Measurements from ENCODE around the gene GADL1.

The GADL1 gene

DNA sequence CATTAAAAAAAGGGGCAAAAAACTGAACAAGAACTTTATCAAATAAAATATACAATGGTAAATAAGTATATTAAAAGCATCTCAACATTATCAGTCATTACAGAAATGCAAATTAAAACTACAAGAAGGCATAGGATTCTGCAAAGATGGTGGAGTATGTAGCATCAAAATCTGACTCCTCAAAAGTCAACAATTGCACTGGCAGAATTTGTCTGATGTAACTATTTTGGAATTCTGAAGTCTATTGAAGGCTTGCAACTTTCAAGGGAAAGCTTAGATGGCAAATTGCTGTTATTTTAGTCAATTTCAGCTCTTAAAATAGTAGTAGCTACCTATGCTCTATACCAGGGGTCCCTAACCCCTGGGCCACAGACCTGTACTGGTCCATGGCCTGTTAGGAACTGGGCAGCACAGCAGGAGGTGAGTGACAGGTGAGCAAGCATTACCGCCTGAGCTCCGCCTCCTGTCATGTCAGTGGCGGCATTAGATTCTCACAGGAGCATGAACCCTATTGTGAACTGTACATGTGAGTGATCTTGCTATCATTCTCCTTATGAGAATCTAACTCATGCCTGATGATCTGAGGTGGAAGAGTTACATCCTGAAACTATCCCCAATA, 180.5 kb downstream of the GADL1 start:
- DNase-seq, result no peak

DNA sequence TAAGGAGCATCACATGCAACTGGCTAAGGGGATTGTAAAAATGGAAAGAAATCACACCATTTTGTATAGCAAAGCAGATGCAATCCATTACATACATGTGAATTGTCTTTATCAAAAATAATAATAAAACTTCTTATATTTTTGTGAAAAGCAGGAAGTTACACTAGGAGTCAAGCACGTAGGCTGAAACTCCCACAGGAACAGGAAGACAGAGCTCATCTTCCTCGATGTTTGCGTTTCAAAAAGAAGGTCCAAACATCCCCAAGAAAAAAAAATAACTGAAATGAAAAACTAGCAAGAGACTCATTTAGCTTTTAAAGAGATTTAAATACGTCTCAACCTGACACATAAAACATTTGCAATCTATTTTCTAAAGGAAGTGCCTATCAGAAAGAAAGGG, 181.5 kb downstream of the GADL1 start:
- DNase-seq, result no peak

DNA sequence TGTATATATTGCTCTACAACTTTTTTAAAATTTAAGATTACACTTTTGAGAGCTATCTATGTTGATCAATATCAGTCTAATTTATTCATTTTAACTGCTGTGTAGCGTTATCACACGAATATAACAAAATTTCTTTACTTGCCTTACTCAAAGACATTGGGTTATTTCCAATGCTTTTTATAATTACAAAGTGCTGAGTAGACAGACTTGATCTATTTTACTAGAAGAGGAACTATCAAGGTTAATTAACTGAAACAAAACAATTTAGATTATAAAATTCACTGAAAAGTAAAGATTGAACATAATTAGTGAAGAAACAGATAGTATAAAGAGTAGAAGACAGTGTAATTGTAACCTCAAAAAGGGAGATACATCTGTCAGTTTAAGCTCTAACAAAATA, 182.6 kb downstream of the GADL1 start:
- DNase-seq, result no peak

DNA sequence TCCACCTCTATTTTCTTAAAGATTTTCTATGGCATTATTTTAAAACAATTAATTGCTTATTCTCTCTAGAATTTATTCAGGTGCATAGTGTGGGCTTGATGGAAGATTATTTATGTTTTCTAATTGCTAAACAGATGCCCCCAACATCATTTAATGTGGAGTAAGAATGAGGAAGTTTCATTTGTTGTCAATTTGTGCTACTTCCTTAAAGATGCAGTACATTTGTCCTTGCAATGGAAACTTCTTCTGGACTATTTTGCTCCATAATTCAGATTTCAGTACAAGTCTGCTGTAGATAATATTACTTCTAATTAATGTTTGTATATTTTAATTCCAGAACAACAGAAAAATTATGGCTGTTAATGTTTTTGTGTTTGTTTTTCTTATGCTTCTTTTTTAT, 183.3 kb downstream of the GADL1 start:
- no peak for DNase-seq

DNA sequence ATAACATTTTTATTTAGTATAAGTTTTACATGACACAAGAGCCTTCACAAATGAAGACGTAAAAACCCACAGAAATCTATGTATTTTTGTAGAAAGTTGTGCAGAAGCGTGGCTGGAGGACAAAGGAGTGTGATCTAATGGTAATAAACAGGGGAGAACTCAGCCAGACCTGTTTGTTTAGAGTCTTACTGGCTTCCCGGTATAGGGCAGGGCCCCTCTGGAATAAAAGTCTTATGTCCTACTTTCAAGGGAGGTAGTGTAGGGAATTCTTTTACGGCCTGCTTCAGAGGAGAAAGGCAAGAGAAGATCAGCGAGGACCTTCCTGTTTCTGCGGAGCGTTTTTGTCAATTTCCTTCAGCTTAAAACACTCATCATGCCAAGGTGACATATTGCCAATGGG, 184.4 kb downstream of the GADL1 start:
- DNase-seq, result no peak

DNA sequence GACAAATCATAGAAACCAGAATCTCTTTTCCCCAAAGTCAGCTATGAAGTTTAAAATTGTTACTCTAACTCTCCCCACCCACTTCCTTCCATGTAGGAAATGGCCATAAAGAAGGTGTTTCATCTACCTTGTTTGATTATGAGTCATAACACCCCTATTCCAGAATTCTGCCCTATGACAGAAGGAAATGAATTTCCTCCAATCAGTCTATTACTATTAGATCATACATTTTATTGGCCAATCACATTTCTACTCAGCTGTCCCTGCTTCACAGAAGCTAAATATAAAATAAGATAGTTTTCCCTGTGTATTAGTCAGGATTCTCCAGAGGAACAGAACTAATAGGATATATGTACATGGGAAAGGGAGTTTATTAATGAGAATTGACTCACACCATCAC, 186.0 kb downstream of the GADL1 start:
- DNase-seq, result no peak

DNA sequence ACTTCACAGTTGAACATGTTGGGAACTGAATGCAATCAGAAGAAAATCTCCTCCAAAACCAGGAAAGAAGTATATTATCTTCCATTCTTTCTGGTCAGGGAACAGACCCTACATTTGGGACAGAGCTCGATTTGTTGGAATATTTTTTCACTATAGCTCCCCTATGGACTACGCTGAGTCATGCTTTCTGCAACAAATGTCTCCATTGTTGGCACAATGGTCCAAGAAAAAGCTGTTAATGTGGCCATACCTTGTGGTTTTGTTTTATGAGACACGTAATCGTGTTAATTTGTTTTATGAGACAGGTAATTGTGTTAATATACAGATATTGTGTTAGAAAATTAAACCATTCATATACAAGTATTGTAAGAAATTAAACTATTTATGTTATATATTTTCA, 186.6 kb downstream of the GADL1 start:
- DNase-seq, result no peak

DNA sequence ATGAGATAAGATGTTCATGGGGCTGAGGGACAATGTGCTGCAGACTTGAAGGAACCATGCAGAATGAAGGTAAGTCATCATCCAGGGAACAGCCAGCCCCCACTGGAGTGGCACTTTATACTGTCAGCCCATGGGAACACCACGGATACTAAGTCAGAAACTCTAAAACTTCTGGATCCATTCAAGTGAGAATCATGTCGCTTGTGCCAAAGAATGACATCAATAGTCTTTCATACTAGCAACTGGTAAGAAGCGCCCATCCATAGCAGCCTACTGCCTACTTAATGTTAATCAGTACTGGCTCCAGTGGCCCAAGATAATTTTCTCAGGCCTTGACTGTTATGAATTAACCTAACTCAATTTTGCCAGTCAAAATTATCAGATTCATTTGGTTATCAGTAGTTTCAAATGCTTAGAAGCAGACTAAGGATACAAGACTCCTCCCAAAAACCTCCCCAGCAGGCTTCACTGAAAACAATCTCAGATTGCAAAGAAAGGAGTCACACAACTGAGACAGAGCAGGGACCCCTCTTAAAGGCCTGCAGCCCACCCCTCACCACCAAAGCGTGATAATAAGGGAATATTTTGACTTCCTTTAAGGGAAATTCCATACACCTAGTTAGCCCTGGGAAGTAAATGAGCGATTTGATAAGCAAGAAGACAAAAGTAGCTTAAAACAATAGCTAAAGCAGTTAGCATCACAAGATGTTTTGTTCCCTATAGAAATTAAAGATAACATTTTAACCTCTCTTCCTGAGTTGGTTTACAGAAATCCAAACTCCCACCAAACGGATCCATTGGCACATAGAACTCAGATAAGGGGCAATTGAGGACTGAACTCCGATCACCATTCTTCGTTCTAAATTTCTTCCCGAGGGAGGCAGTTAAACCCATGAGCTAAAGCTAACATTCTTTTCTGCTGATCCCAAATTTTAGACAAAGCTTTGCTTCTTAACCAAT, 189.2 kb downstream of the GADL1 start:
- no peak for DNase-seq

DNA sequence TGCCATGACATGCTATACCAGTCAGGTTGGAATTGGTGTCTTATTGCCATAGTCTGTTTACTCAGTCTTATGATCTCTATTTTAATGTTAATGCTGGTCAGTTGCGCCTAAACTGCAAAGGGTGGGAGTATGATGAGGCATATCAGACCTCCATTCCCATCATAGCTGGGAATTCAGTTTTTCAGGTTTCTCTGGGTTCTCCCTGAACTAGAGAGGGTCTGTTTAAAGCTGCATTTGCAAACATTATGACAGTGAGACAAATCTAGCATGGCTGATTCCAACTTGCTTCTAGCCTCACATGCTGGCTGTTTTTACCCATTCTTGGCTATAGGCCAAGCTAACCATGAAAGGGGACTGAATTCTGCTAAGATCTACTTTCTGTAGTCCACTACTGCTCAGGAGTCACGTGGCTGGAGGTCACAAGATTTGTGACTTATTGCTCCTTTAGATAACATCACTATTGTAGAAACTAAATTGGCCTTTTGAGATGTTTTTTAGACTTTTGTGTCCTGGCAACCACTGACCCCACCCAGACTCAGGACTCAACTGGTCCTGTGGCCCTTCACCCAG, 191.5 kb downstream of the GADL1 start:
- no peak for DNase-seq

DNA sequence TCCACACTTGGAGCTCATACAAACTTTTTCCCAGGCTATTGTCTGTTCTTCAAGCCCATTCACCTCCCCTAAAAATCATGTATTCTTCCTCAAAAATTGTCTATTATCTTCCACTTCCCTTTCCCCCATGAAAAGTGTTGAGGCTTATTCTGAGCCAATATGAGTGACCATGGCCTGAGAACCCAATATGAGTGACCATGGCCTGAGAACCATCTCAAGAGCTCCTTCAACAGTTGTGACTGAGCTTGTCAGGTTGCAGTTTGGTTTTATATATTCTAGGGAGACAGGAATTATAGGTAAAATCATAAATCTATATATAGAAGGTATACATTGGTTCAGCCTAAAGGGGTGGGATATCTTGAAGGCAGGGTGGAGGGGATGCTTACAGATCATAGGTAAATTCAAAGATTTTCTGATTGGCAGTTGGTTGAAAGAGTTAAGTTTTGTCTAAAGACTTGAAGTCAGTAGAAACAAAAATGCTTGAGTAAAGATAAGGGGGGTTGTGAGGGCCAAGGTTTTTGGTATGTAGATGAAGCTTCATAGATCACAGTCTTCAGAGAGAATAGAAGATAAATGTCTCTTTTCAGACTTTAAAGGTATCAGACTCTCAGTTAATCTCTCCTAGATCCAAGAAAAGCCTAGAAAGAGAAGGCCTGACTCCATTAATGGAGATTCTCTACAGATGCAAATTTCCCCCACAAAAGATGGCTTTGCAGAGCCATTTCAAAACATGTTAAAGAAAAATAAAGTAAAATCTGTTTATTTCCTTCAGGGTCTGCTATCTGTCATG, 192.2 kb downstream of the GADL1 start:
- DNase-seq, result no peak

DNA sequence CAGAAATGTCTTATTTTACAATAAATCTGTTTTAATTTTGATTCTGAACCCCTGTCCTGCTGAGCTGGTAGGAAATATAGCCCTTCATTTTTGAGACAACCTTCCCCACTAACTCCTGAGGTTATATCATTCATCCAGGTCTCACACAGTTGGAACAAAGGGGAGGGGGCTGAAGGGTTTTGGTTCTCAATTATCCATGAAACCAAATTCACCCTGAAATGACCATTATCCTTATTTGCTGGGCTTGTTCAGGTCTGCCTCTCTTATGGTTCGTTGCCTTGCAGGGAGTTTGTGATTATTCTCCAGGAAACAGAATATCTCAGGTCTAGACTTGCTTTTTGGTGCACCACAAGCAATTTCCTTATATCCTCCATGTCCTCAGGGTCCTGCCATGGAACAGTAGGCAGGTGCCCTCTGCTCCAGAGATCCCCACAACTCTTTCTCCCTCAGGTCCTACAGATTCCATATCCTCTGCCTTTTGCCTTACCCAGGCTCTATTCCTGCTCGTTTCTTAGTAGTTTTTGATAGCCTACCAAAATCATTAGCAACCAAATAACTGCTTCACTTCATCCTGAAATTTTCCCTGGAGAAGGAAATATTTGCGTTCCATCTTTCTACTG, 193.6 kb downstream of the GADL1 start:
- DNase-seq, result no peak

DNA sequence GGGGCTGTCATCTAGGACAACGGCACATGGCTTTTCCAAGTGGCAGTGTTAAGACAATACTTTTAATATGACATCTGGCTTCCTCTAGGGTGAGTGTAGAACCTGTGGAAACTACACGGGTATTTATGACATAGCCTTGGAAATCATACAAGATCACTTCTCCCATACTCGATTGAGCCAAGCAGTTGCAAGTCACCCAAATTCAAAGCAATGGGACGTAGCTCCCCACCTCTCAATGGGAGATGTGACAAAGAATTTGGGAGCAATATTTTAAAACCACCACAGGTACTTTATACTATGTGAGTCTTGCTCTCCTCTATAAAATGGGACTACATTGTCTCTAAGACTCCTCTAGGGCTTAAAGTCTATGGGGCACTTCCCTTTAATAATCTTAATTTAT, 194.5 kb downstream of the GADL1 start:
- DNase-seq, result no peak

DNA sequence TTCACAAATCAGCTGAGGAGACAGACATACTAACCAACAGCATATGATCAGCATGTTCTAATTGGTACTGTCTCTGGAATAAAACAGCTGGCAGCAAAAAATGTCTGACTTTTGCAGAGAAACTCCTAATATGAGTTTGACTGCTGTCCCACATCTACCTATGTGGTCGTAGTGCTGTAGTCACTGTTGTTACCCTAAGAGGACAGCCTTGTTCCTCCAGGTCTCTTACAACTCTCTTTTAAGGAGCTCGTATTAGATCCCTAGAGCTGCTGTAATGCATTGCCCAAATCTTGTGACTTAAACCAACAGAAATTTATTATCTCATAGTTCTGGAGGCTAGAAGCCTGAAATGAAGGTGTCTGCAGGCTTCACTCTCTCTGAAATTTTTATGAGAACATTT, 195.9 kb downstream of the GADL1 start:
- DNase-seq, result no peak

DNA sequence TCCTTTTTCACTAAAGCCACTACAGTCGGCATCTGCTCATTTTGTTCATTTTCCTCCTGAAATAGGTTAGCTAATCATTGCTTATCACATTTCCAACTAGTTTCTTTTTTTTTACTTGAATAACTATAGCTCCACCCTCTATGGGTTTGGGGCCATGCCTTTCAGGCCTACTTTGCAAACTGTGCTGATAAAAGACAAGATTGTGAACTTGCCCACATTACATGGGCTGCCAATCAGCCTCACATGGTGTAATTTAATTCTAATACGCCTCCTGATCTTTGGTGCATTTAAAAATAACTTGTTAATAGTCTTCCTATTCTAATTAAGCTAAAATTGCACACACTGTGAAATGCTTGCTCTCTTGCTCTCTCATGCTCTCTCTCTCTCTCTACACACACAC, 197.6 kb downstream of the GADL1 start:
- DNase-seq, result no peak

DNA sequence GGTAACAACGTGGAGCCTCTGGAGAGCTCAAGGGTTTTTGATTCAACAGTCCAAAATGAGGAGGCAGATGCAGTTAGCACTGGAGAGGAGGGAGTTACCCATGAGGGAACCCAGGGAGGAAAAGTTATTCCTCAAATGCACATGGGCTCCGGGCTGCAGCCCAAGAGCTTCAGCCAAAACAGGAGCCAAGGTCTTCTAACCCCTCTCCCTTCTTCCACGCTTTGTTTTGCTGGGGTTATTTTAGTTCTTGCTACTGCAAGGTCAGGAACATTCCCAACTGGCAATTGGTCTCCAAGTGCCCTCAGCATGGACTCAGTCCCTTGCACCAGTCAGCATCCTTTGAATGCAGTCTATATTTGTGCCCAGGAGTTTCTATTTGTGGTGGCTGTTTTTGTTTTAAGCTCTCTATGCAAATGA, 198.1 kb downstream of the GADL1 start:
- DNase-seq, result no peak

DNA sequence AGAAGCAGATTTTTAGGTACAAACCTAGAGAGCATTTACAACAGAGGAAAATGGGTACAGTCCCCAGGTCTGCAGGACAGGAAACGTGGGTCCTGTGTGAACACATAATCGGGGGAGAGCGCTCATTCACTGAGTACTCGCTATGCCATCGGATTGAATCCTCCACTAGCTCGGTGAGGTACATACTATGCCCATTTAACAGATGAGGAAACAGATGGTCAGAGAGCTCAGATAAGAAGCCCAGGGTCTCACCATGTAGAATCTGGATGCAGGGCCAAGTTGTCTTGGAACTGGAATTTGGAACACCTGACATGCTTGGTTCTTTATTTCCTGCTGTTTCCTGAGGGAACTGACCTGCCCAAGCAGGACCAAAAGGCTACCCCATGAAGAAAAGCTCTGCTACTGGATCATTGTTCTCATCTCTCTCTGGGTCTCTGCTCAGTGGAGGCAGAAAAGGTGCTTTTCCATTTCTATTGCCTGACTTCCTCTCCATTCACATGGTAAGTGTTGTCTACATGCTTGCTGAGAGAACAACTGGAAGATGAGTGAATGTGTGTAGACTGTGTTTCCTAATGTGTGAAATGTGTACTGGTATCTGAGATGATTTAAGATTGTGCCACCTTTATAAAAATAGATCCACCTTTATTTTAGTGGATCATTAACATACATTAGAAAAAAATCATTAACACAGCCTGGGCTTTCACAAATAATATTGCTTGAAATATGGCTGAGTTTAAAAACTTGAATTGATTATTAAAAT, 199.0 kb downstream of the GADL1 start:
- DNase-seq, result no peak

DNA sequence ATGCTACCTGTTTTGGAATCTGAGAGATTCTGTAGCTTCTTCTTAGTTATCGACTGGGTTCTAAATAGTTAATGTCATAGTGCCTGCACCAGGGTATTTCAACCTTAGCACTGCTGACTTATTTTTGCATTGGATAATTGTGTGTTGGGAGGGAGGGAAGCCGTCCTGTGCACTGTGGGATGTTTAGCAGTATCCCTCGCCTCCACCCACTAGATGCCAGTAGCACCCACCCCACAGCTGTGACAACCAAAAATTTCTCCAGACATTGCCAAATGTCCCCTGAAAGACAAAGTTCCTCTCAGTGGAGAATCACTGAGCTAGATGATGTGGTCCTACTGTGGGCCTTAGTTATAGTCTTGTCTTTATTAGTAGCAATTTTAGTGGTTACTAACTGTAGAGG, 199.8 kb downstream of the GADL1 start:
- DNase-seq, result no peak

DNA sequence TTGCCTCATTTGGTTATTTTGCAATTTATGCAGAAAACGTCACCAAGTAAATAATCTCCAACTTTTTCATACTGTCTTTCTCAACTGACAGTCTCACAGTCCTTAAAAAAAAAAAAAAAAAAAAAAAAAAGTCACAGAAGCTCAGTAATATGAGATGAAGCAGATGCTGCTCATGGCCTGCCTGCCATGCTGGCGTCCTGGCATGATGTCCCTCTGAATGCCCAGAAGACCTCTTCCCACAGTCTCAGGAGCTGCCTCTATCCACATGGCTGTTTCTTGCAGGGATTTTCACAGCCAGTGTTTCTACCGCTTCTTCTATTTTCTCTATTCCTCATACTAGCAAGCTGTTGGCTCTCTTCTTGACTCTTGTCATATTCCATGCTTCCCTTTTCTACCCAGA, 200.3 kb downstream of the GADL1 start:
- no peak for DNase-seq

DNA sequence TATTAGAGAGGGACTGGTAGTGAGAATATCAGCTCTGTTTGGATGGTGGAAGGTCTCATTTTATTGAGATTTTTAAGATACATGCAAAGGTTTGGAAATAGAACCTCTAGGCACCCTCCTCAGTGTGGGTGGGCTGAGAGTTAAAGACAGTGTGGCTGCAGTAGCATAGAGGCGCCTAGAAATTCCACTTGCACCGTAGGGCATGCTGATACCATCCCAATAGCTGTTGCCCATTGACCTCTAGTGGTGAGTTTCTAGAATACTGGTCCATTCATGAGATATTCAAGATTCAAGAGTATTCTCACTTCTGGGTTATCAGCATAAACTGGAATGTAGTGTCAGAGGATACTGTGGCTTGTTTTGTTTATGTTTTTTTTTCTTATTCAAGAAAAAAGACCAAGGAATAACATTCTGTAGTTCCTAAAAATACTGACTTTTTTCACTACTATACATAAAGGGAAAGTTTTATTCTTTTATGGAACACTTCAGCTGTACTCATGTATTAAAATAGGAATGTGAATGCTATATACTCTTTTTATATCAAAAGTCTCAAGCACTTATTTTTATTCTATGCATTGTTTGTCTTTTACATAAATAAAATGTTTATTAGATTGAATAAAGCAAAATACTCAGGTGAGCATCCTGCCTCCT, 200.9 kb downstream of the GADL1 start:
- DNase-seq, result no peak

DNA sequence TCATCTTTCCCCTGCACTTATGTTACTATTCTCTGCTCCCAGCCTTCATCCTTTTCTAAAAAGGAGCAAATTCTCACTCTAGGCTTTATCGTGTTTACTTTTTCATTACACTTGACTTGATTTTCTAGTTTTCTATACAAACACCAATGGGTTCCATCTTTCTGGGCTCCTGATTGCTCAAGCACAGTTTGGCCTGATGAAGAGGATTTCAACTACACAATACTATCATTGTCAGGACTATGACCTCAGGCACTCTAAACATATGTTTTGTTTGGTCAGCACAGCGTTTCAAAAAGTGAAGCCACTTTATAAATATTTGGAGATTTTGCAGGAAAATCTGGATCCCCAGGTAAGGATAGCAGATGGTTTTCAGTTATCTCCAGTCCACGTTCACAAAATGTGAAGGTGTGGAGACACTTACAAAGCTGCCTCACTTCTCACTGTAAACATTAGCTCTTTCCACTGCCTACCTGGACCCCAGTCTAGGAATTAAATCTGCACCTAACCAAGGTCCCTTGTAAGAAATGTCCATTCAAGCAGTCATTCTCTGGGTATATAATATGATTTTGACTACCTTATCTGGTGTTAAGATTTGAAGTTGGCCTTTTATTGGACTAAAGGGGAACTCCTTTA, 201.8 kb downstream of the GADL1 start:
- no peak for DNase-seq

DNA sequence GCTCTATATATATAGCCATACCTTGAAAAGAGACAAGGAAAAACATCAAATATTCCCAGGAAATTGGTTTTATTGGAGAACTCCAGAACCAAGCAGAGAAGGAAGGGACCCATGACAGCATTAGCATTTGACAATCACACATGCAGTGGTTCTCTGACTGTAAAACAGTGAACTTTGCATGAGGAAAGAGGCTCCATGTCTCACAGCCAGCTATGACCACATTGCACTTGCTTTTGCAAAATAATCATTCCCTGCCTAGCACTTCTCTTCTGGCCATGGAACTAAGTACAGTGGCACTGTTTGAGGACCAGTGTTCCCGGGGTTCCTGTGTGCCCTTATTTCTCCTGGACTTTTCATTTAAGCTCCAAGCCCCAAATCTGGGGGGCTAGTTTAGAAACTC, 202.5 kb downstream of the GADL1 start:
- no peak for DNase-seq

All from activated CD8-positive, alpha-beta memory T cell treated with anti-CD3 and anti-CD28 coated beads, Interleukin-2, amount 50 U/mL, for 48 hours (primary cell).